Measurements from ENCODE around the gene CD19. TPM values are rescaled to one million over a fixed set of nuclear protein-coding genes. Genes with fewer than 3 reads are reported as not detected.

The CD19 gene
- total and polyA plus RNA-seq, 2 of the 8 experiments (the other 6 are each of a cell fraction or from before 2014, with no cell fraction given) = 0.57 to 0.65 TPM

- TF ChIP-seq SP1 (IDR thresholded peaks at IDR 0.05; ENCODE audit: low read depth, low read length) = peak; percentile 38; the same call in 1 of the 2 replicates
- no peak for TF ChIP-seq CREB1 (IDR thresholded peaks at IDR 0.05)
- no peak for TF ChIP-seq GABPA (IDR thresholded peaks at IDR 0.05; ENCODE audit: borderline replicate concordance, insufficient read depth, low read length)
Observed at GRCh38 chr16:28935924-28936783, 4.4 kb downstream of the CD19 start (continued).

All from H1 (cell line).